ENCODE results near the gene SDK1. TPM values are rescaled to one million over a fixed set of nuclear protein-coding genes. Genes with fewer than 3 reads are reported as not detected.

The SDK1 gene
- total and polyA plus RNA-seq, 4 donors, result 10.4 to 11.6 (median 11.0) TPM

DNA sequence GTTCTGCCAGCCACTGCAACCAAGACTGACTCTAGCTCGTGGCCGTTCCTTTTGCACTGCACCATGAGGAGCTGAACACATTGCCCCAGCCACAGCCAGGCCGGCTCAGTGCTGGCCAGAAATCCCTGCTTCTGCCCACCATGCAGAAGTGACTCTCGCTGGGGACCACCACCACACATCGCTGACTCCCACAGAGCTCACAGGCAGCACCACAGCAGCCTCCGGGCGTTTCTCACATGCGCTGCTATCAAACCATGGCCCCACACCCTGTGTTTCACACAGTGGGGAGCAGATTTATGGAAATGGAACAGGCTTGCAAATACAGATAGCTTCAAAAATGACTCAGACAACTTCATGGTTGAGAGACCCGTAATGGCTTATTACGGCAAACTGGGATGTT is 15.4 kb upstream of the SDK1 start:
- Histone ChIP-seq H3K4me1 (ENCODE audit: control insufficient read depth, insufficient read depth, low read length) (peaks cover 3% of the 10 kb centered on the region), H3K4me3 (ENCODE audit: low read depth, low read length) (no peak overlapping the region), H3K27me3 (ENCODE audit: control insufficient read depth, insufficient read depth, low read length) (no peaks in the 10 kb centered on the region), H3K36me3 (ENCODE audit: control insufficient read depth, insufficient read depth, low read length) (no peaks in the 10 kb centered on the region), H3K27ac (ENCODE audit: low read depth, low read length) (no peak overlapping the region), H3K9me3 (ENCODE audit: control insufficient read depth, insufficient read depth, low read length) (no peaks in the 10 kb centered on the region)
- 61% methylated on average over 9 of the region's 10 CpGs for WGBS (ENCODE audit: insufficient coverage)
- DNase-seq (ENCODE audit: low read depth in 4 of 6, low spot score in 6 of 6), result peak in 1 of 6 donors; percentile 80

DNA sequence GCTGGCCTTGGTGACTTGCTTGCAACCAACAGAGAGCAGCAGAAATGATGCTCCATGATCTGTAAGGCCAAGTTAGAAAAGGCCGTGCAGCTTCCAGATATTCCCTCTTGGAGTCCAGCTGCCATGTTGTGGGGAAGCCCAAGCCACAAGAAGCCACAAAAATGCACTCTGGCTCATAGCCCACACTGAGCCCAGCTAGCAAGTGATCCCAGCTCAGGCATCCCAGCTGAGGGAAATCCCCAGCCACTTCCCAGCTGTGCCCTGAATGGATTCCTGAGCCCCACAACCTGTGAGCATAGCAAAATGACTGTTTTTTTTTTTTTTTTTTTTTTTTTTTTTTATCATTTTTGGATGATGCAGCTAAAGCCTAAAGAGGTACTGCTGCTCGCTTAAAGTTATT is 11.1 kb upstream of the SDK1 start:
- Histone ChIP-seq H3K27me3 (ENCODE audit: control insufficient read depth, insufficient read depth, low read length) (no peaks in the 10 kb centered on the region), H3K27ac (ENCODE audit: low read depth, low read length) (no peak overlapping the region)
- WGBS (ENCODE audit: insufficient coverage), result no CpG with 5 or more reads among the region's 2 CpGs

DNA sequence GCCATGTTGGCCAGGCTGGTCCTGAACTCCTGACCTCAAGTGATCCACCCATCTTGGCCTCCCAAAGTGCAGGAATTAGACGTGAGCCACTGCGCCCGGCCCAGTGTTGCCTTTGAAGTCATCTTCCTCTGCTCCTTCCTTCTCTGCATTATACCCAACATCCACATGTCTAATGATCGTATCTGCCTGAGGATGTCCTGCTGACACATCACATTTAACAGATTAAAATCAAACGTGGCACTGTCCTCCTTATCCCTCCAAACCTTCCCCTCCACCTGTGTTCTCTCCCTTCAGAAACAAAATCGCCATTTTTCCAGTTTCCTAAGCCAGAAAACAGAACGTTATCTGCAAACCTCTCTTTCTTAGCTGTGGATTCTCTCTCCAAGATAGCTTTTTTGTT is 8.4 kb upstream of the SDK1 start:
- WGBS (ENCODE audit: insufficient coverage), result 79% methylated on average over 5 of the region's 7 CpGs

More for the DNA sequence above, 11.1 kb upstream of the SDK1 start:
- no peak overlapping the region for H3K4me3 ChIP-seq (ENCODE audit: low read depth, low read length)
- no peaks in the 10 kb centered on the region for H3K9me3 ChIP-seq (ENCODE audit: control insufficient read depth, insufficient read depth, low read length)
- H3K4me1 ChIP-seq (ENCODE audit: control insufficient read depth, insufficient read depth, low read length), result peaks cover 7% of the 10 kb centered on the region
- H3K36me3 ChIP-seq (ENCODE audit: control insufficient read depth, insufficient read depth, low read length), result no peaks in the 10 kb centered on the region
- no peak for DNase-seq (ENCODE audit: low read depth in 4 of 6, low spot score in 6 of 6)

DNA sequence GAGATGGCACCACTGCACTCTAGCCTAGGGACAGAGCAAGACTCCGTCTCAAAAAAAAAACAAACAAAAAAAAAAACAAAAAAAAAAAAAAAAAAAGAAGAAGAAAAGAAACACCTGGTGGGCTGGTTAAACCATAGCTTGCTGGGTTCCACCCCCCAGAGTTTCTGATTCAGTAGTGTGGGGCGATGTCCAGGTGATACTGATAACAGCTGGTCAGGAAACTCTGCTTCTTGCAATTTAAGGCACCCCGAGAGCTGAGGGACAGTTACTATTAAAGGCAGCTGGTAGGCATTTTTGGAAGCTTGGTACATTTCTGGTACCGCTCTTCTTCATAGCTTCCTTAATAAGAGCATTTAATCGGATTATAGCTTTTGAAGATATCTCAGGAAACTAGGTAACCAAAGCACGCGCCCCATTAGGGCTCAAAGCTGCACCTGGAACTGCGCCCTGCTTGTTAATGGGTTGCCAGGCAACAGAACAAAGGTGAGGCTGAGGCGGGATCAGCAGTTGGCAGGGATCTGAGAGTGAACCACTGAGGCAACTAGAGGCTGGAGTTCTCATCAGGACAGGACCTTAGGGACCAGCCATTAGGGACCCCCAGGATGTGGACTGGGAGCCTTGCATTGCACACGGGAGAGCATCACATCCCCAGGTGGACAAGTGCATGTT is 6.5 kb upstream of the SDK1 start:
- peaks cover 4% of the 10 kb centered on the region for H3K27me3 ChIP-seq (ENCODE audit: control insufficient read depth, insufficient read depth, low read length)
- no peak overlapping the region for H3K27ac ChIP-seq (ENCODE audit: low read depth, low read length)
- peaks cover 7% of the 10 kb centered on the region for H3K4me1 ChIP-seq (ENCODE audit: control insufficient read depth, insufficient read depth, low read length)
- DNase-seq (ENCODE audit: low read depth in 4 of 6, low spot score in 6 of 6), result peak in 2 of 6 donors; percentile 44 to 64
- H3K9me3 ChIP-seq (ENCODE audit: control insufficient read depth, insufficient read depth, low read length), result no peaks in the 10 kb centered on the region
- H3K4me3 ChIP-seq (ENCODE audit: low read depth, low read length), result no peak overlapping the region
- WGBS (ENCODE audit: insufficient coverage), result 41% methylated on average over 7 of the region's 10 CpGs
- no peaks in the 10 kb centered on the region for H3K36me3 ChIP-seq (ENCODE audit: control insufficient read depth, insufficient read depth, low read length)

More for the DNA sequence above, 8.4 kb upstream of the SDK1 start:
- H3K27ac ChIP-seq (ENCODE audit: low read depth, low read length), result no peak overlapping the region
- no peaks in the 10 kb centered on the region for H3K9me3 ChIP-seq (ENCODE audit: control insufficient read depth, insufficient read depth, low read length)
- no peaks in the 10 kb centered on the region for H3K27me3 ChIP-seq (ENCODE audit: control insufficient read depth, insufficient read depth, low read length)
- H3K36me3 ChIP-seq (ENCODE audit: control insufficient read depth, insufficient read depth, low read length), result no peaks in the 10 kb centered on the region
- DNase-seq (ENCODE audit: low read depth in 4 of 6, low spot score in 6 of 6), result no peak
- H3K4me3 ChIP-seq (ENCODE audit: low read depth, low read length), result no peak overlapping the region
- peaks cover 5% of the 10 kb centered on the region for H3K4me1 ChIP-seq (ENCODE audit: control insufficient read depth, insufficient read depth, low read length)

DNA sequence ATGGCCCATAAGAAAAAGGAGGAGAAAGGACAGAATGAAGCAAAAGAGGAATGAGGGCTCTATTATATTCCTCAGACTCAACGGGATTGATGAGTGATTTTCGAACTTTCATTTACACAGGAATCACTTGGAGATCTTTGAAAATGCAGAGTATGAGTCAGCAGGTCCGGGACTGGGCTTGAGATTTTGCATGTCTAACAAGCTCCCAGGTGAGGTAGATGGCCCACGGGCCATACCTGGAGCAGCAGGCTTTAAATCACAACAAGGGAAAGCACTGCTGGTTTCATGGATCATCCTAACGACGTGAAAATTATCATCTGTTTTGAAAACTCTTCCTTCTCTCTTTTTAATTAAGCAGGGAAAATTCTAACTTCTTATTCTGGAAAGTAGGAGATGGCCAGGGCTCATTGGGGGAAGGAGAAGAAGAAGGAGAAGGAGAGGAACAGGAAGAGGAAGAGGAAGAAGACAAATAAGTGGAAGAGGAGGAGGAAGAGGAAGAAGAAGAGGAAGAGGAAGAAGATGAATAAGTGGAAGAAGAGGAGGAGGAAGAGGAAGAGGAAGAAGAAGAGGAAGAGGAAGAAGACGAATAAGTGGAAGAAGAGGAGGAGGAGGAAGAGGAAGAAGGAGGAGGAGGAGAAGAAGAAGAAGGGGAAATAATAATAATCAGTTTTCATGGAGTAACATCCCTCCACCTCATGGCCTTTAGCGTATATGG is 3.8 kb upstream of the SDK1 start:
- peaks cover 9% of the 10 kb centered on the region for H3K27me3 ChIP-seq (ENCODE audit: control insufficient read depth, insufficient read depth, low read length)
- DNase-seq (ENCODE audit: low read depth in 4 of 6, low spot score in 6 of 6), result no peak
- no peak overlapping the region for H3K4me3 ChIP-seq (ENCODE audit: low read depth, low read length)
- no peaks in the 10 kb centered on the region for H3K36me3 ChIP-seq (ENCODE audit: control insufficient read depth, insufficient read depth, low read length)
- H3K4me1 ChIP-seq (ENCODE audit: control insufficient read depth, insufficient read depth, low read length), result peaks cover 17% of the 10 kb centered on the region
- 72% methylated on average over 5 of the region's 8 CpGs for WGBS (ENCODE audit: insufficient coverage)
- no peak overlapping the region for H3K27ac ChIP-seq (ENCODE audit: low read depth, low read length)
- H3K9me3 ChIP-seq (ENCODE audit: control insufficient read depth, insufficient read depth, low read length), result no peaks in the 10 kb centered on the region

DNA sequence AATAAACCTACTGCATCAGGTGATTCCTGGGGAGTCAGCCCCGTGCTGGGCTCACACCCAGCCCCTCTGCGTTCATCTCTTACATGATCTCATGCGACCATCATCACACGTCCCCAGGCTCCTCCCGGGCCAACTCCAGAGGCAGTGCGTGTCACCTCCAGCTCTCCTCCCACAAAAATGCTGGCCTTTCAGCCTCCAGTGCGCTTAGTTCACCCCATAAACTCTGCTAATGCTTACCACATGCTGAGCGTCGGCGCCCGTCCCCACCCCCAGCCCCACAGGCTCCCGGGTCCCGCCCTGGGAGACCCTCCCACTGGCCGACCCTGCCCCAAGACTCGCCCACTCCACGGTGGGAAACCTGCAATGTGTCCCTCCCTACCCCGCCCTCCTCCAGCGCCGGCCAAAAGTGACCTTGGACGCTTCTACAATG is 816 bp upstream of the SDK1 start:
- no peak for DNase-seq (ENCODE audit: low read depth in 4 of 6, low spot score in 6 of 6)
- H3K4me1 ChIP-seq (ENCODE audit: control insufficient read depth, insufficient read depth, low read length), result peaks cover 13% of the 10 kb centered on the region

DNA sequence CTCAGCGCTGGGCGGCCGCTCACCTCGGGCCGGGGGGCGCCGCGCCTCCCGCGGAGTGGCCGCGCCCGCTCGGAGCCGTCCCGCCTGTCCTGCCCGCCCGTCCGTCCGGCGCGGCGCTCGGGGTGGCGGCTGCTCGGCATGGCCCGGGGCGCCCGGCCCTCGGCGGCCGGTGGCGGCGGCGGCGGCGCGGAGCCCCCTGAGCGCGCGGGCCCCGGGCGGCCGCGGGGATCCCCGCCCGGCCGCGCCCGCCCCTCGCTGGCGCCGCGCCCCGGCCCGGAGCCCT is 338 bp downstream of the SDK1 start:
- Histone ChIP-seq H3K9me3 (ENCODE audit: control insufficient read depth, insufficient read depth, low read length) (no peaks in the 10 kb centered on the region), H3K27ac (ENCODE audit: low read depth, low read length) (no peak overlapping the region), H3K4me3 (ENCODE audit: low read depth, low read length) (no peak overlapping the region), H3K36me3 (ENCODE audit: control insufficient read depth, insufficient read depth, low read length) (no peaks in the 10 kb centered on the region), H3K27me3 (ENCODE audit: control insufficient read depth, insufficient read depth, low read length) (peaks cover 9% of the 10 kb centered on the region), H3K4me1 (ENCODE audit: control insufficient read depth, insufficient read depth, low read length) (peaks cover 13% of the 10 kb centered on the region)
- WGBS (ENCODE audit: insufficient coverage), result under 1% methylated on average over 56 of the region's 56 CpGs
- no peak for DNase-seq (ENCODE audit: low read depth in 4 of 6, low spot score in 6 of 6)

More for the DNA sequence above, 816 bp upstream of the SDK1 start:
- Histone ChIP-seq H3K27ac (ENCODE audit: low read depth, low read length) (no peak overlapping the region), H3K36me3 (ENCODE audit: control insufficient read depth, insufficient read depth, low read length) (no peaks in the 10 kb centered on the region), H3K4me3 (ENCODE audit: low read depth, low read length) (peak overlapping the region; percentile 45), H3K9me3 (ENCODE audit: control insufficient read depth, insufficient read depth, low read length) (no peaks in the 10 kb centered on the region), H3K27me3 (ENCODE audit: control insufficient read depth, insufficient read depth, low read length) (peaks cover 9% of the 10 kb centered on the region)
- 5% methylated on average over 20 of the region's 20 CpGs for WGBS (ENCODE audit: insufficient coverage)

DNA sequence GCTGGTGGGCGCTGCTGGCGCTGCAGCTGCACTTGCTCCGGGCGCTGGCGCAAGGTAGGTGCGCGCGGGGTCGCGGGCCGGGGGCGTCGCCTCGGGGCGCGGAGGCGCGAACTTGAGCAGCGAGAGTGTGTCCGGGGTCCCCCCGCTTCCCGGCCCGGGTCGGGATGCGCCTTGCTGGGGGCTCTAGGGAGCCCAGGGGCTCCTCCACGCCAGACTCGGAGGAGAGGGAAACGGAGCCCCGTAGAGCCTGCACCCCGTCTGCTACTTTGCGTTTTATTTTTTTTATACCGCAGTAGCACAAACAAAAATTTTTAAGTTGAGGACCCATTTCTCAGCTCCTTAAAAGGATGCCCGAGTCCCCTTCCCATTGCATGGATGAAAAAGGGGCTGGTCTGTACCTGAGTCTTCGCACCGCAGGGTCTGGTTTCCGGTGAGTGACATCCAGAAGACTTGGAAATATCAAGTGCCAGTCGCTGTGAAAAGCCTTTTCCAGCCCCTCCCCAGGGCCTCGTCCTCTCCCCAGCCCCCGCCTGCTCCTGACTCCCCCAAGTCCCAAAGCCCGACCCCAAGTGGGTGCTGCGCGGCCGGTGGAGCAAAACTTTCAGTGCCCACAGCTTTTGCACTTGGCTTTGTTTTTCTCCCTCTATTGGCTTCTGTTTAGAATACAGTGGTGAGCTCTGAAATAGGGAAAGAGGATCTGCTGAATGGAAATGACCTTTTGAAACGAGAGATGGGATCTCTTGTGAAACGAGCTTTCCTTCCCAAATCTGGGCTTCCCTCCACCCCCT is 973 bp downstream of the SDK1 start:
- Histone ChIP-seq H3K27ac (ENCODE audit: low read depth, low read length) (no peak overlapping the region), H3K4me1 (ENCODE audit: control insufficient read depth, insufficient read depth, low read length) (peaks cover 13% of the 10 kb centered on the region), H3K9me3 (ENCODE audit: control insufficient read depth, insufficient read depth, low read length) (no peaks in the 10 kb centered on the region), H3K36me3 (ENCODE audit: control insufficient read depth, insufficient read depth, low read length) (no peaks in the 10 kb centered on the region), H3K4me3 (ENCODE audit: low read depth, low read length) (peak overlapping the region; percentile 58), H3K27me3 (ENCODE audit: control insufficient read depth, insufficient read depth, low read length) (peaks cover 9% of the 10 kb centered on the region)
- under 1% methylated on average over 34 of the region's 45 CpGs for WGBS (ENCODE audit: insufficient coverage)
- DNase-seq (ENCODE audit: low read depth in 4 of 6, low spot score in 6 of 6), result peak in 2 of 6 donors; percentile 65 to 80

DNA sequence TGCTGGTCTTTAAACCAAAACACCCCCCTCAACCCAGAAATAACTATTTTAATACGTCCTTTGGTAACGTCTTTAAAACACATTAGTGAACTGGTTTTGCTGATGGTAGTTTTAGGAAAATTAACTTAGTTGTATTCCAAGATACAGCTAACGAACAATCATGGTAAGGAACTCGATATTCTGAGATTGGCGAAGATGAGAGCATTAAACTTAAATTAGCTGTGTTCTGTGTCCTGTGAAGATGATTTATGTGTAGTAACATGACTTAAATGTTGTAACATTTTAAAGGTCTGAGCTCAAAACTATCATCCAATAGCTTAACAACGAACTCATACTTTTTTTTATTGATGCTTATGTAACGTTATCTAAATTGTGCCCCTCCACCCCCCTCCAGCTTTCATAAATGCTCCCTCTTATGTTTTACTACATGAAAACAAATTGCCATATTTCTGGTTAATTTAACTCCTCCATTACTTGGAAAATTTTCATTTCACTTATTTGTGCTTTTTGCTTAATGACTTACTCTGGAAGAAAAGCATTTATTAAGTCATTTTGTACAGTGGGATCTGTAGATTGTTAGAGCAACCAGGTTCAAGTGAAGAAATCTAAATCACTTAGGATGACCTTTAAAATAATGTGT is 1.7 kb downstream of the SDK1 start:
- DNase-seq (ENCODE audit: low read depth in 4 of 6, low spot score in 6 of 6), result peak in 1 of 6 donors; percentile 19
- Histone ChIP-seq H3K4me3 (ENCODE audit: low read depth, low read length) (peak overlapping the region; percentile 58), H3K36me3 (ENCODE audit: control insufficient read depth, insufficient read depth, low read length) (no peaks in the 10 kb centered on the region), H3K27ac (ENCODE audit: low read depth, low read length) (no peak overlapping the region), H3K4me1 (ENCODE audit: control insufficient read depth, insufficient read depth, low read length) (peaks cover 13% of the 10 kb centered on the region), H3K9me3 (ENCODE audit: control insufficient read depth, insufficient read depth, low read length) (no peaks in the 10 kb centered on the region), H3K27me3 (ENCODE audit: control insufficient read depth, insufficient read depth, low read length) (peaks cover 9% of the 10 kb centered on the region)
- WGBS (ENCODE audit: insufficient coverage), result 25% methylated on average over 2 of the region's 7 CpGs

Measured in spinal cord (tissue), 10 donors.